Measurements from ENCODE around the gene AREG. TPM values are rescaled to one million over a fixed set of nuclear protein-coding genes. Genes with fewer than 3 reads are reported as not detected.

Gene AREG
- total and polyA plus RNA-seq, 2 donors (not counting 1 experiment from before 2014, with no cell fraction given) = 0.50 to 2.0 TPM

DNA sequence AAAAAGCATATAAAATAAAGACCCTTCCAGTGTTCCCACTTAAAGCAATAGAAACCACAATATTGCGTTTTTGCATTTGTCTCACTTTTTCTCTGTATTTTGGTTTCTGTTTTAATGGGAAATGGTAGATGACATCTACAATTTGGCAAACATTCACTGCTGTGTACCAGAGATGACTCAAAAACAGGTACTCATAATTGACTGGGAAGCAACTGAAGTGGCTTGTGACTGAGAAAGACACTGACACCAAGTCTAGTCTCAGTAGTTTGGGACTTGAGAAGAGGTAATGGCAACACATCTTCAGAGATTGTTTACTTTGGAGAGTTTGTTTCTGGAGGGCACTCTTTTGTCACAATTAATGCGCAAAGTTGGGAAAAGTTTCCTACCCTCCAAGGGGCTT, 42.0 kb downstream of the AREG start:
- Histone ChIP-seq H3K36me3 (ENCODE audit: control insufficient read depth, insufficient read depth, low read length) (no peaks in the 10 kb centered on the region), H3K79me2 (ENCODE audit: control insufficient read depth, insufficient read depth, low read length) (no peaks in the 10 kb centered on the region), H3K9ac (ENCODE audit: insufficient read depth, low read length) (no peak overlapping the region), H3K4me2 (ENCODE audit: extremely low read depth, insufficient read depth, low read length) (no peak overlapping the region), H2AFZ (ENCODE audit: low read length) (no peak overlapping the region), H3K4me3 (replicated peaks in 1 of 4; ENCODE audit: control extremely low read depth in 1 of 4, insufficient read depth in 1 of 4, low read depth in 3 of 4, low read length in 4 of 4) (no peak overlapping the region), H3K4me1 (ENCODE audit: control insufficient read depth, extremely low read depth, insufficient read depth, low read length) (no peaks in the 10 kb centered on the region), H3K27ac (ENCODE audit: insufficient read depth, low read length) (no peak overlapping the region), H3K27me3 (ENCODE audit: control insufficient read depth, insufficient read depth, low read length) (no peaks in the 10 kb centered on the region), H3K9me3 (ENCODE audit: control insufficient read depth, insufficient read depth, low read depth, low read length) (no peaks in the 10 kb centered on the region), H4K20me1 (ENCODE audit: control insufficient read depth, extremely low read depth, insufficient read depth, low read length) (no peaks in the 10 kb centered on the region)
- DNase-seq (ENCODE audit: low read depth in 2 of 2) = no peak
- TF ChIP-seq EZH2 (IDR thresholded peaks at IDR 0.05; ENCODE audit: low read length, missing control alignments) = no peak
- TF ChIP-seq, protein P1, sequence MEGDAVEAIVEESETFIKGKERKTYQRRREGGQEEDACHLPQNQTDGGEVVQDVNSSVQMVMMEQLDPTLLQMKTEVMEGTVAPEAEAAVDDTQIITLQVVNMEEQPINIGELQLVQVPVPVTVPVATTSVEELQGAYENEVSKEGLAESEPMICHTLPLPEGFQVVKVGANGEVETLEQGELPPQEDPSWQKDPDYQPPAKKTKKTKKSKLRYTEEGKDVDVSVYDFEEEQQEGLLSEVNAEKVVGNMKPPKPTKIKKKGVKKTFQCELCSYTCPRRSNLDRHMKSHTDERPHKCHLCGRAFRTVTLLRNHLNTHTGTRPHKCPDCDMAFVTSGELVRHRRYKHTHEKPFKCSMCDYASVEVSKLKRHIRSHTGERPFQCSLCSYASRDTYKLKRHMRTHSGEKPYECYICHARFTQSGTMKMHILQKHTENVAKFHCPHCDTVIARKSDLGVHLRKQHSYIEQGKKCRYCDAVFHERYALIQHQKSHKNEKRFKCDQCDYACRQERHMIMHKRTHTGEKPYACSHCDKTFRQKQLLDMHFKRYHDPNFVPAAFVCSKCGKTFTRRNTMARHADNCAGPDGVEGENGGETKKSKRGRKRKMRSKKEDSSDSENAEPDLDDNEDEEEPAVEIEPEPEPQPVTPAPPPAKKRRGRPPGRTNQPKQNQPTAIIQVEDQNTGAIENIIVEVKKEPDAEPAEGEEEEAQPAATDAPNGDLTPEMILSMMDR (conservative IDR thresholded peaks at IDR 0.05 in 1 of 2, IDR thresholded peaks at IDR 0.05 in 1 of 2; ENCODE audit: low read depth in 1 of 2, low read length in 2 of 2) = no peak

DNA sequence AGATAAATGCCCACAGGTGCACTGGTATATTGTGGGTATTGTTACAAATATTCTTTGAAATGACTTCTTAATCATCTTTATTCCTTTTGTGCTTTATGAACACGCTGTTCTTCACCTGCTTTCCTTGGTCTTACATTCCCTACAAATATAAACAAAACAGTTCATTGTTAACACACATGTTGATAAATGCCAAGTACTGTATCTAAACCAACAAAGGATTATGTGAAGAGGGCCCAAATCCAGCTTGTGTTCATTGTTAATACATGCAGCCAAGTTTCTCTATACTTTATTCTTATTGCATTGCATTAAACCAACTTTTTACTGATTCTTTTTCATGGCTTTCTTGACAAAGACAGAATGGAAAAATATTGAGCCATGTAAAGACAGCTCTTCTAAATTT, 42.8 kb downstream of the AREG start:
- no peaks in the 10 kb centered on the region for H3K27me3 ChIP-seq (ENCODE audit: control insufficient read depth, insufficient read depth, low read length)
- no peaks in the 10 kb centered on the region for H3K9me3 ChIP-seq (ENCODE audit: control insufficient read depth, insufficient read depth, low read depth, low read length)
- no peak overlapping the region for H3K4me2 ChIP-seq (ENCODE audit: extremely low read depth, insufficient read depth, low read length)
- no peaks in the 10 kb centered on the region for H3K4me1 ChIP-seq (ENCODE audit: control insufficient read depth, extremely low read depth, insufficient read depth, low read length)
- DNase-seq (ENCODE audit: low read depth in 2 of 2) = no peak
- no peaks in the 10 kb centered on the region for H3K79me2 ChIP-seq (ENCODE audit: control insufficient read depth, insufficient read depth, low read length)
- no peak for TF ChIP-seq EZH2 (IDR thresholded peaks at IDR 0.05; ENCODE audit: low read length, missing control alignments)
- TF ChIP-seq, protein P1 (conservative IDR thresholded peaks at IDR 0.05 in 1 of 2, IDR thresholded peaks at IDR 0.05 in 1 of 2; ENCODE audit: low read depth in 1 of 2, low read length in 2 of 2) = no peak
- no peak overlapping the region for H3K4me3 ChIP-seq (replicated peaks in 1 of 4; ENCODE audit: control extremely low read depth in 1 of 4, insufficient read depth in 1 of 4, low read depth in 3 of 4, low read length in 4 of 4)
- no peaks in the 10 kb centered on the region for H4K20me1 ChIP-seq (ENCODE audit: control insufficient read depth, extremely low read depth, insufficient read depth, low read length)
- H3K9ac ChIP-seq (ENCODE audit: insufficient read depth, low read length) = no peak overlapping the region
- no peak overlapping the region for H2AFZ ChIP-seq (ENCODE audit: low read length)
- no peak overlapping the region for H3K27ac ChIP-seq (ENCODE audit: insufficient read depth, low read length)
- no peaks in the 10 kb centered on the region for H3K36me3 ChIP-seq (ENCODE audit: control insufficient read depth, insufficient read depth, low read length)

DNA sequence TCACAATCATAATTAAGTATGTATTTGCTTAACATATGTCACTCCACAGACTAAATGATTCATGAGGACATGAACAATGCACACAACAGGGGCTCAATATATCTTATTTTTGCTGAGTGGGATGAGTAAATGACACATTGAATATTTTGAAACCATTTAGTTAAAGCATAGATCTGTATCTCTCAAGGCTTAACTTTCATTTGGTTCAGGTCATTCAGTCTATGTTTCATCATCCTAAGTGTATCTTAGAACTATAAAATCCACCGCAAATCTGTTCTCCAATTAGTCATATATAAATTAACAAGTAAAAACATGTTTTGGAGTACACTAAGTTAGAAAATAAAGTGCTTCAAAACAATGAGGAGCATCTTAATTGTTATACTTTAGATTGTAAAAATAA, 45.8 kb downstream of the AREG start:
- no peaks in the 10 kb centered on the region for H4K20me1 ChIP-seq (ENCODE audit: control insufficient read depth, extremely low read depth, insufficient read depth, low read length)
- H3K4me2 ChIP-seq (ENCODE audit: extremely low read depth, insufficient read depth, low read length) = no peak overlapping the region
- no peaks in the 10 kb centered on the region for H3K36me3 ChIP-seq (ENCODE audit: control insufficient read depth, insufficient read depth, low read length)
- no peak for DNase-seq (ENCODE audit: low read depth in 2 of 2)
- H3K27ac ChIP-seq (ENCODE audit: insufficient read depth, low read length) = no peak overlapping the region
- no peaks in the 10 kb centered on the region for H3K79me2 ChIP-seq (ENCODE audit: control insufficient read depth, insufficient read depth, low read length)
- H3K4me3 ChIP-seq (replicated peaks in 1 of 4; ENCODE audit: control extremely low read depth in 1 of 4, insufficient read depth in 1 of 4, low read depth in 3 of 4, low read length in 4 of 4) = no peak overlapping the region
- H3K9ac ChIP-seq (ENCODE audit: insufficient read depth, low read length) = no peak overlapping the region
- no peak for TF ChIP-seq EZH2 (IDR thresholded peaks at IDR 0.05; ENCODE audit: low read length, missing control alignments)
- TF ChIP-seq, protein P1 (conservative IDR thresholded peaks at IDR 0.05 in 1 of 2, IDR thresholded peaks at IDR 0.05 in 1 of 2; ENCODE audit: low read depth in 1 of 2, low read length in 2 of 2) = no peak
- H3K9me3 ChIP-seq (ENCODE audit: control insufficient read depth, insufficient read depth, low read depth, low read length) = no peaks in the 10 kb centered on the region
- no peaks in the 10 kb centered on the region for H3K4me1 ChIP-seq (ENCODE audit: control insufficient read depth, extremely low read depth, insufficient read depth, low read length)
- H3K27me3 ChIP-seq (ENCODE audit: control insufficient read depth, insufficient read depth, low read length) = no peaks in the 10 kb centered on the region
- H2AFZ ChIP-seq (ENCODE audit: low read length) = no peak overlapping the region

All from fibroblast of lung (primary cell).